ENCODE data around the gene GFOD1.
"Not testable (repeated sequence)": the region's sequence is repeated elsewhere in the genome, so short reads cannot be mapped to it uniquely, and the experiment has no call there.

Gene GFOD1

GRCh38 chr6:13398421-13398994, 88.9 kb downstream of the GFOD1 start:
- DNase-seq, result no peak

GRCh38 chr6:13398069-13398381, 89.4 kb downstream of the GFOD1 start:
- DNase-seq, result no peak

GRCh38 chr6:13397359-13398068, 89.9 kb downstream of the GFOD1 start:
- DNase-seq, result no peak

GRCh38 chr6:13396241-13396792, 91.1 kb downstream of the GFOD1 start:
- DNase-seq, result no peak

- DNase-seq, result no peak
These were observed 91.8 kb downstream of the GFOD1 start for GRCh38 chr6:13395272-13396237.

DNA sequence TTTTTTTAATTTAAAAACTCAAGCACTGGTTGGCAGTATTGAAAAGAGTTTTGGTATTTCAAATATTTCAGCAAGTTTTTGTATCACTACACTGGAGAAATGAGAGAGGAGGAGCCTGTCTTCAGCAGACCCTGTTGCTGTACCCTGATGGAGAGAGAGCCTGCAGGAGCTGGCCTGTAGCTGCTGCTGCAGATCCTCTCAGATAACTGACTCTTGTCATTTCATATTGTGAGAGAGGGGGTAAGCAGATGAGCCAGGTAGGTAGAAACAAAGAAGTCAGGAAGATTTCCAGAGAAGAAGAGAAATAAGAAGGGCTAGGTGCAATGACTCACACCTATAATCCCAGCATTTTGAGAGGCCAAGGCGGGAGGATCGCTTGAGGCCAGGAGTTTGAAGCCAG, 94.9 kb downstream of the GFOD1 start:
- no peak for DNase-seq

GRCh38 chr6:13391537-13391936, 95.9 kb downstream of the GFOD1 start:
- no peak for DNase-seq

- no peak for DNase-seq
These were observed 96.7 kb downstream of the GFOD1 start for GRCh38 chr6:13390658-13391057.

DNA sequence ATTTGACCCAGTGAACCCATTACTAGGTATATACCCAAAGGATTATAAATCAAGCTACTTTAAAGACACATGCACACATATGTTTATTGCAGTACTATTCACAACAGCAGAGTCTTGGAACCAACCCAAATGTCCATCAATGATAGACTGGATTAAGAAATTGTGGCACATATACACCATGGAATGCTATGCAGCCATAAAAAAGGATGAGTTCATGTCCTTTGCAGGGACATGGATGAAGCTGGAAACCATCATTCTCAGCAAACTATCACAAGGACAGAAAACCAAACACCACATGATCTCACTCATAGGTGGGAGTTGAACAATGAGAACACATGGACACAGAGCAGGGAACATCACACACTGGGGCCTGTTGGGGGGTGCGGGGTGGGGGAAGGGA, 98.2 kb downstream of the GFOD1 start:
- not testable (repeated sequence) for DNase-seq

- DNase-seq, result not testable (repeated sequence)
These were observed 98.6 kb downstream of the GFOD1 start for GRCh38 chr6:13388769-13389168.

- no peak for DNase-seq
These were observed 102.4 kb downstream of the GFOD1 start for GRCh38 chr6:13384966-13385365.

- no peak for DNase-seq
These were observed 102.9 kb downstream of the GFOD1 start for GRCh38 chr6:13384506-13384905.

DNA sequence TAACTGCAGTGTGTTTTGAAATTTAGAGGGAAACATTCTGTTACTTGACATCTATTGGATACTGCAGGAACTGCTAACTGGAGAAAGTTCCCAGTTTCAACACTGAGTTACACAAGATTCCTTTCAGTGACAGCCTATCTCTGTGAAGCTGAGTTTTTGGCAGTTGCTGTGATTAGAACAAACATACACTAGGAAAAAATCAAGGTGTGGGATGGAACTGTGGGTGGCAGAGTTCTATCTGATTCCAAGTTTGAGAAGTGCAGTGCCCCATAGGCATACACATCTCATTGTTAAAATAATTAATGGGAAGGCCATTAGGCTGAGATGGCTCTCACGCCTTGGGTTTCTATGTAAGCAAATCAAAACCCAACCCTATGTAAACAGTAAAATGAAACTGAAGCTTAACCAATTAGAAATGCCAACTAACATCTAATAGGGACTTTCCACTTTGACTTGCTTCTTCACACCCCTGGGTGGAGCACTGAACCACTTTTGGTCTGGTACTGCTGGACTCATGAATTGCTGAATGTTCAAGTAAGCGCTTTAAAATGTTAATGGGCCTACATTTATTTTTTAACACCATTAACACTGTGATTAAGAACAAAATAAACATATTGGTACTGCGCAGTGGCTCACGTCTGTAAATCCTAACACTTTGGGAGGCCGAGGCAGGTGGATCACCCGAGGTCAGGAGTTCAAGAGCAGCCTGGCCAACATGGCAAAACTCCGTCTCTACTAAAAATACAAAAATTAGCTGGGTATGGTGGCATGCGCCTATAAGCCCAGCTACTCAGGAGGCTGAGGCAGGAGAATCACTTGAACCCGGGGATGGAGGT, 103.9 kb downstream of the GFOD1 start:
- DNase-seq, result peak; percentile 58

- no peak for DNase-seq
These were observed 106.6 kb downstream of the GFOD1 start for GRCh38 chr6:13380761-13381160.

DNA sequence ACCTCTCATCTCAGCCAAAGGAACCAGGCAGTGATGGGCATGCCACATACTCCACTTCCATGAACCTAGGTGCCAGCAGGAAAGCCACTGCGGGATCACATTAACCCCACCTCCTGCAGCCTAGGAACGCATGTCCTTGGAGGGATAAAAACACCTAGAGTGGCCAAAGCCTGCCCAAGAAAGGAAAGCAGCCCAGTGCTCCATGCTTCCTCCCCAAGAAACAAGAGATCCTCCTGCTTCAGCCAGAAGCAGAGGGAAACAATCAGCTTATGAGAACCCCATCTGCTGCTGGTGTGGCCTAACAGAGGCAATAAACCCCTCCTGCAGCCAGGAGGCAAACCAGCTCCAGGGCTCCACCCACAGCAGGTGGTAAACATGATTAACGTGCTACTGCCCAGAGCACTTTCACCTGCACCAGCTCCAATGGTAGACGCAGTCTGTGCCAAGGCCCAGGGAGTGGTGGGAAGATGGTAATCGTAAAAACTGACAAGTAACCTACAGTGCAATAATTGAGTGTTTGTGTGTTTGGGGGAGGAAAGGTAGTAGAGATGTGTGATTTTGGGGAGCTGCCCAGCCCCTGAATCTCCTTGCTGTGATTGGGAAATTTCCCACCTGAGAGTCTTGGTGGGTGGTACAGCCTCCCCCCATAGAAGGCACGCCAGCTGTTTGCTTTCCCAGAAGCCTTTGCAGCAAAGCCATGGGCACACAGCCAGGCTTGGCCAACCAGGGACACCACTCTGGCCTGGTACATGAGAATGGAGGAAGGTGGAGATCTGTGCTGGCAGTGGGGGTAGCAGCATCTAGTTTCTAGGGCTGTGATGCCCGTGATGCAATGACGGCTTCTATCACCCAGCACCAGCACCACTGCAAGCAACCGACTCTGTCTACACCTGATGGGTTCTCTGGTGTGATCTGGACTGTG, 108.5 kb downstream of the GFOD1 start:
- no peak for DNase-seq

DNA sequence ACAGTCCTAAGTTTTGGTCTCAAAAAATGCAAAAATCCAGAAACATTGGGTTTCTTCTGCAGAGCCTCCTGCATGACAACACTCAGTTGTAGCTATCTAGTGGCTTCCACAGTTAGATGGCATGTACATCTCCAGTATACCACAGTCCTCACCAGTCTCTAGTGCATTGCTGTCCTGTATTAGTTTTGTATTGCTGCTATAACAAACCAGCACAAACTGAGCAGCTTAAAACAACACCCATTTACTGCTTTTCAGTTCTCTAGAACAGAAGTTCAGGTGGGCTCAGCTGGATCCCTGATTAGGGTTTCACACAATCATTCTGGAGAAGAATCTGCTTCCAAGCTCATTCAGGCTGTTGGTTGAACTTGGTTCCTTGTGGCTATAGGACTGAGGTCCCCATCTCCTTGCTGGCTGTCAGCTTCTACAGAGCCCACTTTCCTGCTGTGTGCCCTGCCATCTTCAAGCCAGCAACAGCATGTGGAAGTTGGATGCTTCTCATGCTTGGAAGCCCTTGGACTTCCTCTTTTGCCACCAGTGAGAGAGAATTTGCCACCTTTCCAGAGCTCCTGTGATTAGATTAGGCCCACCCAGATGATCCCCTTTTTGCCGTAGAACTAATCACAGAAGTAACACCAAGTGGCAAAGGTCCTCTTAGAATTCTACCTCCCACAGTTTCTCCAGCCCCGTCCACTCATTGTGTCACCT, 110.2 kb downstream of the GFOD1 start:
- DNase-seq, result no peak

GRCh38 chr6:13375360-13375878, 112.0 kb downstream of the GFOD1 start:
- peak; percentile 80 for DNase-seq

DNA sequence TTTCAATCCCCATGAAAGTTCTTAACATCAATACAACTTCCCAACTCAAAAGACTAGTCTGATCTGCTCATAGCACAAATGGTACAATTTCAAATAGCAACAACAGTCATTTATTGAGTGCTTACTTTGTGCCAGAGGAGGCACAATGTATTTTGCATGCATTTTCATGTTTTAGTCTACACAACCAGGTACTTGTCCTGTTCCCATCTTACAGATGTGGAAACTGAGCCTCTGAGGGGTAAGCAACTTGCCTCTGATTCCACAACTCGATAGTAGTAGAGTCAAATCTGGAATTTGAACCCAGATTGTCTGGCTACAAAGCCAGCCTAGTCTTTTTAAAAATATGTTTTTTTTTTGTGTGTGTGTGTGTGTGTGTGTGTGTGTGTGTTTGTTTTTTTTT, 113.5 kb downstream of the GFOD1 start:
- DNase-seq, result no peak

- DNase-seq, result no peak
These were observed 113.9 kb downstream of the GFOD1 start for GRCh38 chr6:13373488-13373886.

- no peak for DNase-seq
These were observed 114.5 kb downstream of the GFOD1 start for GRCh38 chr6:13372688-13373487.
